SK-N-SH (cell line): ENCODE measurements around the gene MRPS7. TPM values are rescaled to one million over a fixed set of nuclear protein-coding genes. Genes with fewer than 3 reads are reported as not detected.
A peak's percentile ranks its signal among the peaks of the same experiment; 100 is the strongest.
"Not testable (repeated sequence)": the region's sequence is repeated elsewhere in the genome, so short reads cannot be mapped to it uniquely, and the experiment has no call there.

Experiments used
- CTCF ChIA-PET: fragments of 300-600, 350-600 bp; formaldehyde crosslinking; extraction: SDS; loops from one replicate; lab custom pipeline; 2021; lab: Yijun Ruan, JAX
- POLR2A ChIA-PET: fragments of 350-600 bp; sonication (Branson Sonifier 250); formaldehyde crosslinking; extraction: SDS; loops from one replicate; lab custom pipeline; 2020; ENCODE audit warnings: antibody characterized with exemption, inconsistent platforms; lab: Yijun Ruan, JAX
- DNase-seq: peaks from one replicate; pipeline ENCODE4 v3.0.0; 2012
- H2AFZ ChIP-seq: fragments of 200-600 bp; sonication (generic); 2 replicates; pipeline ENCODE4 v1.8.1; 2016; ENCODE audit warnings: antibody characterized with exemption, mild to moderate bottlenecking, low read depth
- H3F3A ChIP-seq: fragments of 200-600 bp; sonication (generic); replicated peaks from 2 replicates; pipeline ENCODE3; 2016; ENCODE audit warnings: antibody characterized with exemption, mild to moderate bottlenecking; ENCODE audit not compliant: insufficient read depth
- H3K27ac ChIP-seq, 2 experiments: fragments of 200-500 bp in 1 of 2; fragments of 200-600 bp in 1 of 2; sonication (Bioruptor generic) in 1 of 2; sonication (generic), shearing (Covaris generic) in 1 of 2; 2 replicates each; pipeline versions ENCODE4 v1.5.1 to v1.6.1; 2014 to 2016; ENCODE audit warnings: low read depth in 2 of 2, inconsistent platforms in 1 of 2, low read length in 1 of 2, mild to moderate bottlenecking in 1 of 2, mixed read lengths in 1 of 2
- H3K27me3 ChIP-seq: fragments of 200-600 bp; sonication (generic), shearing (Covaris generic); 2 replicates; pipeline ENCODE4 v1.6.1; 2016; ENCODE audit warnings: mixed run types; ENCODE audit not compliant: insufficient read depth
- H3K36me3 ChIP-seq, 2 experiments: fragments of 200-500 bp in 1 of 2; fragments of 200-600 bp in 1 of 2; sonication (Bioruptor generic) in 1 of 2; sonication (generic) in 1 of 2; replicated peaks in 1 of 2; 2 replicates each; pipeline versions ENCODE3 to v1.5.1; 2014 to 2016; ENCODE audit warnings: low read length in 1 of 2, mild to moderate bottlenecking in 1 of 2; ENCODE audit not compliant: insufficient read depth in 2 of 2, control insufficient read depth in 1 of 2
- H3K4me1 ChIP-seq, 2 experiments: fragments of 200-500 bp in 1 of 2; fragments of 200-600 bp in 1 of 2; sonication (Bioruptor generic) in 1 of 2; sonication (generic), shearing (Covaris generic) in 1 of 2; 2 replicates each; pipeline versions ENCODE4 v1.5.1 to v1.6.1; 2014 to 2016; ENCODE audit warnings: low read depth in 1 of 2, low read length in 1 of 2, mixed run types in 1 of 2; ENCODE audit not compliant: insufficient read depth in 2 of 2, control insufficient read depth in 1 of 2
- H3K4me2 ChIP-seq: fragments of 200-600 bp; sonication (generic), shearing (Covaris generic); 2 replicates; pipeline ENCODE4 v1.6.1; 2017; ENCODE audit warnings: mixed run types
- H3K4me3 ChIP-seq, 2 experiments: fragments of 200-500 bp in 1 of 2; fragments of 200-600 bp in 1 of 2; sonication (Bioruptor generic) in 1 of 2; sonication (generic), shearing (Covaris generic) in 1 of 2; 2 replicates each; pipeline versions ENCODE4 v1.5.1 to v1.8.1; 2014 to 2016; ENCODE audit warnings: low read depth in 2 of 2, inconsistent platforms in 1 of 2, low read length in 1 of 2, mild to moderate bottlenecking in 1 of 2, mixed read lengths in 1 of 2, moderate library complexity in 1 of 2
- H3K79me2 ChIP-seq: fragments of 200-600 bp; sonication (generic); 2 replicates; pipeline ENCODE4 v1.8.1; 2017; ENCODE audit warnings: mild to moderate bottlenecking; ENCODE audit not compliant: insufficient read depth
- H3K9ac ChIP-seq: fragments of 200-600 bp; sonication (generic); 2 replicates; pipeline ENCODE4 v1.6.1; 2017; ENCODE audit warnings: mixed run types
- H3K9me2 ChIP-seq: fragments of 200-600 bp; sonication (generic); 2 replicates; pipeline ENCODE4 v1.6.1; 2017; ENCODE audit warnings: mixed run types
- H3K9me3 ChIP-seq: fragments of 200-600 bp; sonication (generic); 2 replicates; pipeline ENCODE4 v1.6.1; 2017; ENCODE audit warnings: mixed run types, mild to moderate bottlenecking, moderate library complexity
- H4K20me1 ChIP-seq: fragments of 200-600 bp; sonication (generic); 2 replicates; pipeline ENCODE4 v1.6.1; 2017; ENCODE audit warnings: mild to moderate bottlenecking, mixed run types; ENCODE audit not compliant: insufficient read depth
- FOXJ3 ChIP-seq: sonication (generic); formaldehyde crosslinking; IDR thresholded peaks from 2 replicates; pipeline ENCODE4 v1.5.1; 2020; ENCODE audit warnings: mild to moderate bottlenecking, missing genetic modification reagents
- FOXM1 ChIP-seq: IDR thresholded peaks from 2 replicates; pipeline ENCODE4 v1.4.0; 2012; ENCODE audit warnings: low read depth, mild to moderate bottlenecking
- JUND ChIP-seq: IDR thresholded peaks from 2 replicates; pipeline ENCODE4 v1.4.0; 2012
- MEF2A ChIP-seq: IDR thresholded peaks from 2 replicates; pipeline ENCODE4 v1.4.0; 2012; ENCODE audit warnings: low read depth, borderline replicate concordance
- NFIC ChIP-seq: IDR thresholded peaks from 2 replicates; pipeline ENCODE4 v1.4.0; 2012; ENCODE audit warnings: borderline replicate concordance
- RCOR1 ChIP-seq: fragments of 150-350 bp; IDR thresholded peaks from 2 replicates; pipeline ENCODE4 v1.6.1; 2017; ENCODE audit warnings: antibody characterized with exemption, low read length
- REST ChIP-seq: IDR thresholded peaks from 2 replicates; pipeline ENCODE4 v1.6.1; 2012; ENCODE audit warnings: mild to moderate bottlenecking, low read depth, low read length, moderate library complexity
- RFX5 ChIP-seq: IDR thresholded peaks from 2 replicates; pipeline ENCODE4 v1.6.1; 2012; ENCODE audit warnings: mild to moderate bottlenecking, improper control_type of control experiment, low read length
- TAF1 ChIP-seq: IDR thresholded peaks from 2 replicates; pipeline ENCODE4 v1.6.1; 2012; ENCODE audit warnings: low read depth, mild to moderate bottlenecking, low read length, moderate library complexity, borderline replicate concordance
- TEAD4 ChIP-seq: IDR thresholded peaks from 2 replicates; pipeline ENCODE4 v1.4.0; 2012; ENCODE audit warnings: mild to moderate bottlenecking, borderline replicate concordance; ENCODE audit not compliant: insufficient read depth
- USF2 ChIP-seq: fragments of 150-350 bp; IDR thresholded peaks from 2 replicates; pipeline ENCODE4 v1.6.1; 2017; ENCODE audit warnings: antibody characterized with exemption, low read length, low read depth, borderline replicate concordance
- WGBS: methylation state at CpG from one replicate; pipeline ENCODE4 v1.1.6; 2017; ENCODE audit warnings: low lambda C conversion rate; 5-methylcytosine and 5-hydroxymethylcytosine counted together
- polyA plus RNA-seq, 3 experiments: library from polyadenylated mRNA; depleted of rRNA; stranded (reverse); fragments of >200 nt; gene quantifications; 2 replicates each; pipeline ENCODE4 v1.2.3, GENCODE V29; 2012

The MRPS7 gene
- polyA plus RNA-seq, 1 of the 3 experiments (the other 2 are of a cell fraction) = 82.8 TPM

- WGBS = 65% methylated on average over 7 of the region's 7 CpGs
- Histone ChIP-seq H3K36me3 (no peaks in the 10 kb centered on the region), H3K27me3 (no peaks in the 10 kb centered on the region), H2AFZ (no peak overlapping the region), H3K9me2 (no peaks in the 10 kb centered on the region), H3K27ac (peak overlapping the region in 1 of 2 experiments; percentile 97; a peak in 2 of 4 replicates), H4K20me1 (no peaks in the 10 kb centered on the region), H3K9ac (no peak overlapping the region), H3K79me2 (peaks cover 9% of the 10 kb centered on the region), H3K4me3 (no peak overlapping the region), H3K4me2 (0 out of 2 replicates have a peak overlapping the region, but pooled peaks have one; percentile 2), H3K4me1 (peaks cover 23 to 43% of the 10 kb centered on the region in 2 experiments; a peak in 3 of 4 replicates), H3K9me3 (no peaks in the 10 kb centered on the region), H3F3A (peaks cover 6% of the 10 kb centered on the region)
- TF ChIP-seq NFIC (peak; percentile 71), REST (peak; percentile 89), RCOR1 (no peak)
- DNase-seq = peak; percentile 50
- ChIA-PET POLR2A (interaction anchor here (0.5 to 5.3 kb wide), 3 partner anchors 13 to 120 kb away, joined by 3 to 67 read pairs (median 29); partner anchors contain the start of genes GGA3, MRPS7 and SLC25A19), CTCF (interaction anchor here (0.6 to 6.8 kb wide), 8 partner anchors 9 to 139 kb away, joined by 3 to 102 read pairs (median 38); partner anchors contain the start of genes GGA3, MRPS7 and SLC25A19)
These were observed 12.5 kb downstream of the MRPS7 start for GRCh38 chr17:75273977-75274708.

- Histone ChIP-seq H3K4me3 (no peak overlapping the region), H3K27ac (peak overlapping the region in 1 of 2 experiments; percentile 3; a peak in 1 of 4 replicates), H3K9me2 (no peaks in the 10 kb centered on the region), H3K27me3 (no peaks in the 10 kb centered on the region), H3K9me3 (no peaks in the 10 kb centered on the region), H3K36me3 (no peaks in the 10 kb centered on the region), H3K4me1 (peaks cover 5 to 19% of the 10 kb centered on the region in 2 experiments; a peak in 3 of 4 replicates), H4K20me1 (no peaks in the 10 kb centered on the region), H3K4me2 (no peak overlapping the region), H3K9ac (no peak overlapping the region), H2AFZ (no peak overlapping the region), H3K79me2 (no peaks in the 10 kb centered on the region), H3F3A (peaks cover under 1% of the 10 kb centered on the region)
- 86% methylated on average over 6 of the region's 6 CpGs for WGBS
- no peak for DNase-seq
- POLR2A ChIA-PET = no interaction called here
- TF ChIP-seq TEAD4 (no peak), MEF2A (no peak), USF2 (no peak), FOXM1 (no peak), TAF1 (no peak), JUND (no peak), FOXJ3 (CRISPR knock-in tag) (no peak), RFX5 (no peak)
- CTCF ChIA-PET = interaction anchor here (0.7 to 2.4 kb wide), 8 partner anchors 14 to 172 kb away, joined by 3 to 8 read pairs (median 4); no protein-coding TSS in a partner anchor
These were observed 16.0 kb downstream of the MRPS7 start for GRCh38 chr17:75277664-75278071.

GRCh38 chr17:75280189-75280588 is 18.5 kb downstream of the MRPS7 start:
- POLR2A ChIA-PET, H3K4me1 ChIP-seq, H2AFZ ChIP-seq, H3K27ac ChIP-seq, H3K27me3 ChIP-seq, H3K9me3 ChIP-seq, H3K79me2 ChIP-seq, H3K4me2 ChIP-seq, H3F3A ChIP-seq, H3K9ac ChIP-seq, H3K4me3 ChIP-seq, DNase-seq, H3K36me3 ChIP-seq, H4K20me1 ChIP-seq, H3K9me2 ChIP-seq: not testable (repeated sequence)
- CTCF ChIA-PET = interaction anchor here (2.0 to 8.3 kb wide), 2 partner anchors 7 to 132 kb away, joined by 6 to 98 read pairs; partner anchors contain the start of gene MIF4GD
- WGBS = 97% methylated on average over 4 of the region's 4 CpGs
